K562 (cell line): ENCODE results near the gene RBMS3. TPM values are rescaled to one million over a fixed set of nuclear protein-coding genes. Genes with fewer than 3 reads are reported as not detected.

ENCODE experiments used
- ATAC-seq: fragments of 200-7000 bp; cut with Tn5 transposase; 3 replicates; pipeline ENCODE4 v1.9.1; 2020; ENCODE audit warnings: moderate library complexity
- BruUV-seq: library from RNA; stranded (reverse); fragments of 400-500 nt; replicated peaks from 2 replicates; lab custom pipeline; 2021; lab: Mats Ljungman, UMichigan
- CTCF ChIA-PET: fragments of 300-600 bp; formaldehyde crosslinking; extraction: SDS; loops from one replicate; lab custom pipeline; 2021; ENCODE audit warnings: low intra/inter-chr PET ratio; lab: Yijun Ruan, JAX
- POLR2A ChIA-PET: fragments of 300-600, 350-650 bp; sonication (Branson Sonifier 250); formaldehyde crosslinking; extraction: SDS; loops from one replicate; lab custom pipeline; 2021; ENCODE audit warnings: antibody characterized with exemption, inconsistent platforms; lab: Yijun Ruan, JAX
- DNase-seq, 4 experiments: peaks; one replicate each; pipeline versions ENCODE4 v3.0.0 to v3.0.0-alpha.2; 2011 to 2018; ENCODE audit warnings: low spot score in 3 of 4, mixed read lengths in 3 of 4; ENCODE audit errors: extremely low read depth in 1 of 4
- FAIRE-seq: peaks from 2 replicates; lab custom pipeline; 2011; peaks lifted over from hg19 to GRCh38; lab: Jason Lieb, UNC
- H2AFZ ChIP-seq: 2 replicates; pipeline ENCODE4 v1.6.0; 2011; ENCODE audit warnings: low read depth, low read length, control low read depth, inconsistent platforms
- H3K27ac ChIP-seq: fragments of 200-600 bp; 3 replicates; pipeline ENCODE4 v1.8.0; 2011; ENCODE audit warnings: low read depth, mild to moderate bottlenecking, control low read depth, inconsistent platforms, low read length, moderate library complexity, mixed read lengths; ENCODE audit errors: extremely low read depth
- H3K27me3 ChIP-seq, 2 experiments: fragments of 300-600 bp in 1 of 2; 2 replicates in 1 of 2; 3 replicates in 1 of 2; pipeline versions ENCODE4 v1.6.0 to v1.8.0; 2011; ENCODE audit warnings: inconsistent platforms in 2 of 2, low read length in 2 of 2, mild to moderate bottlenecking in 1 of 2, mixed read lengths in 1 of 2, moderate library complexity in 1 of 2; ENCODE audit not compliant: control insufficient read depth in 2 of 2, insufficient read depth in 2 of 2
- H3K36me3 ChIP-seq: fragments of 300-600 bp; 3 replicates; pipeline ENCODE4 v1.8.0; 2011; ENCODE audit warnings: mild to moderate bottlenecking, low read length, inconsistent platforms; ENCODE audit not compliant: control insufficient read depth, insufficient read depth
- H3K4me1 ChIP-seq, 2 experiments: fragments of 200-600 bp in 1 of 2; replicated peaks in 1 of 2; 2 replicates in 1 of 2; 3 replicates in 1 of 2; pipeline versions ENCODE4 v1.5.1 to v1.8.0; 2011; ENCODE audit warnings: inconsistent platforms in 2 of 2, low read length in 2 of 2, mild to moderate bottlenecking in 1 of 2, mixed read lengths in 1 of 2, moderate library complexity in 1 of 2; ENCODE audit not compliant: control insufficient read depth in 2 of 2, insufficient read depth in 2 of 2
- H3K4me2 ChIP-seq: 2 replicates; pipeline ENCODE4 v1.6.1; 2011; ENCODE audit warnings: low read length, control low read depth, inconsistent platforms, mixed read lengths; ENCODE audit not compliant: insufficient read depth
- H3K4me3 ChIP-seq: fragments of 200-600 bp; sonication (generic), shearing (Covaris generic); 2 replicates; pipeline ENCODE4 v1.5.1; 2016; ENCODE audit warnings: control low read depth, inconsistent platforms
- H3K79me2 ChIP-seq: fragments of 200-600 bp; 3 replicates; pipeline ENCODE4 v1.8.0; 2011; ENCODE audit warnings: low read length, inconsistent platforms; ENCODE audit not compliant: control insufficient read depth, insufficient read depth
- H3K9ac ChIP-seq, 2 experiments: 2 replicates each; pipeline versions ENCODE4 v1.6.0 to v1.6.1; 2011; ENCODE audit warnings: low read depth in 2 of 2, low read length in 2 of 2, control low read depth in 1 of 2, inconsistent platforms in 1 of 2, mild to moderate bottlenecking in 1 of 2, mixed read lengths in 1 of 2; ENCODE audit not compliant: insufficient read depth in 1 of 2
- H3K9me1 ChIP-seq: one replicate; pipeline ENCODE4 v1.6.0; 2011; ENCODE audit warnings: inconsistent platforms, mild to moderate bottlenecking, low read length, moderate library complexity; ENCODE audit not compliant: control insufficient read depth, insufficient read depth
- H3K9me3 ChIP-seq: replicated peaks from 2 replicates; pipeline ENCODE4 v1.5.1; 2011; ENCODE audit warnings: low read depth, low read length, inconsistent platforms; ENCODE audit not compliant: control insufficient read depth, insufficient read depth
- H4K20me1 ChIP-seq: replicated peaks from 2 replicates; pipeline ENCODE4 v1.6.1; 2011; ENCODE audit warnings: low read length, inconsistent platforms, mixed read lengths; ENCODE audit not compliant: control insufficient read depth, insufficient read depth
- BACH1 ChIP-seq: fragments of 200-800 bp; sonication (Bioruptor generic); IDR thresholded peaks from 2 replicates; pipeline ENCODE4 v1.6.1; 2016; ENCODE audit warnings: missing genetic modification characterization, missing compliant biosample characterization
- NR4A1 ChIP-seq, 2 experiments: fragments of 250-450 bp in 1 of 2; fragments of 450-650 bp in 1 of 2; sonication (Bioruptor Pico) in 1 of 2; IDR thresholded peaks; 2 replicates each; pipeline versions ENCODE4 v1.4.0 to v1.6.1; 2016 to 2020; ENCODE audit warnings: mild to moderate bottlenecking in 2 of 2, missing compliant biosample characterization in 1 of 2, missing genetic modification characterization in 1 of 2, moderate library complexity in 1 of 2
- SP2 ChIP-seq: IDR thresholded peaks from 2 replicates; pipeline ENCODE4 v1.6.1; 2011; ENCODE audit warnings: mild to moderate bottlenecking, low read depth, low read length, moderate library complexity; ENCODE audit not compliant: poor library complexity, severe bottlenecking; ENCODE audit errors: extremely low read depth
- ZNF589 ChIP-seq: fragments of 200-800 bp; sonication (Bioruptor generic); IDR thresholded peaks from 2 replicates; pipeline ENCODE4 v1.6.1; 2016; ENCODE audit warnings: low read depth, missing genetic modification characterization, missing compliant biosample characterization
- WGBS: fragments of 100-300 bp; shearing (Covaris generic); methylation state at CpG from one replicate; pipeline ENCODE4 v1.1.6; 2016; ENCODE audit warnings: low coverage, mixed read lengths; ENCODE audit not compliant: insufficient coverage; ENCODE audit errors: missing lambda C conversion rate; 5-methylcytosine and 5-hydroxymethylcytosine counted together
- in situ Hi-C: fragments of 300-500 bp; cut with MboI; formaldehyde crosslinking; loops from 4 replicates; pipeline ENCODE4 v1.15.0; 2018; ENCODE audit warnings: inconsistent platforms, mixed read lengths
- intact Hi-C: fragments of 100-400 bp; cut with micrococcal nuclease; formaldehyde crosslinking; loops from 2 replicates; pipeline ENCODE4 v1.14.2; 2022
- polyA plus RNA-seq, 8 experiments: library from polyadenylated mRNA; depleted of rRNA in 4 of 8; stranded (reverse) in 5 of 8; unstranded in 3 of 8; fragments of >200 nt; fragmentation: Nextera tagmentation in 2 of 8; fragmentation: Illumina TruSeq in 1 of 8; extraction: Ambion mirVana in 2 of 8; extraction: Trizol in 1 of 8; gene quantifications; 2 replicates each; pipeline versions ENCODE4 v1.2.1 to v1.2.3, GENCODE V29; 2011 to 2014; ENCODE audit warnings: inconsistent platforms in 1 of 8, missing spikeins in 1 of 8
- total RNA-seq, 7 experiments: library from RNA; depleted of rRNA in 6 of 7; stranded (reverse); fragments of >200 nt in 6 of 7; fragmentation: Illumina TruSeq in 2 of 7; extraction: Trizol in 2 of 7; gene quantifications; 2 replicates each; pipeline versions ENCODE4 v1.2.1 to v1.2.3, GENCODE V29; 2011 to 2021; ENCODE audit warnings: low replicate concordance in 1 of 7
- TF ChIP-seq, protein P1 (sequence below): fragments of 450-650 bp; IDR thresholded peaks from 2 replicates; pipeline ENCODE4 v1.6.1; 2016; ENCODE audit warnings: mild to moderate bottlenecking
- TF ChIP-seq, protein P2 (sequence below): sonication (generic); formaldehyde crosslinking; IDR thresholded peaks from 2 replicates; pipeline ENCODE4 v1.8.1; 2023; ENCODE audit warnings: missing genetic modification reagents, mild to moderate bottlenecking, borderline replicate concordance
- TF ChIP-seq, protein P3 (sequence below): sonication (generic); formaldehyde crosslinking; IDR thresholded peaks from 2 replicates; pipeline ENCODE4 v1.8.1; 2023; ENCODE audit warnings: mild to moderate bottlenecking, missing genetic modification reagents
- TF ChIP-seq, protein P4 (sequence below): fragments of 450-650 bp; formaldehyde crosslinking; IDR thresholded peaks from 2 replicates; pipeline ENCODE4 v1.4.0; 2022; ENCODE audit warnings: missing genetic modification characterization

The RBMS3 gene
- total and polyA plus RNA-seq, 9 of the 15 experiments (the other 6 are each of a cell fraction or from before 2014, with no cell fraction given): 0.20 TPM; not detected in 8

DNA sequence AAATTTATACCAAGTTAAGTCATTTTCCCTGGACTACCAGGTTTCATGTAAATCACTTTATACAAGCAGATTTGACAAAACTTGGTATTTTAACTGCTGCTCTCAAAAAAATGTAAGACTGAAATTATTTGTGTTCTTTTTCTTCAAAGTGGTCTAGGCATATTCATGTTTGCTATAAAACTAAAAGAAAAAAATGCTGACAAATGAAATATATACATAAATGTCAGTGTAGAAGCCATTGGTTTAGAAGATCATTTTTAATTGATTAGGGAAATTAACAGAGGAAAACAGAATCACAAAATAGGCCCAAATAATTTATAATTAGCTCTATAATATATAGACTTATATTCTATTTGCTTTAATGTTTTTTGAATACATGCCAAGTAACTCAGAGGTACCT lies 523.2 kb downstream of the RBMS3 start (continued):
- TF ChIP-seq, protein P1, sequence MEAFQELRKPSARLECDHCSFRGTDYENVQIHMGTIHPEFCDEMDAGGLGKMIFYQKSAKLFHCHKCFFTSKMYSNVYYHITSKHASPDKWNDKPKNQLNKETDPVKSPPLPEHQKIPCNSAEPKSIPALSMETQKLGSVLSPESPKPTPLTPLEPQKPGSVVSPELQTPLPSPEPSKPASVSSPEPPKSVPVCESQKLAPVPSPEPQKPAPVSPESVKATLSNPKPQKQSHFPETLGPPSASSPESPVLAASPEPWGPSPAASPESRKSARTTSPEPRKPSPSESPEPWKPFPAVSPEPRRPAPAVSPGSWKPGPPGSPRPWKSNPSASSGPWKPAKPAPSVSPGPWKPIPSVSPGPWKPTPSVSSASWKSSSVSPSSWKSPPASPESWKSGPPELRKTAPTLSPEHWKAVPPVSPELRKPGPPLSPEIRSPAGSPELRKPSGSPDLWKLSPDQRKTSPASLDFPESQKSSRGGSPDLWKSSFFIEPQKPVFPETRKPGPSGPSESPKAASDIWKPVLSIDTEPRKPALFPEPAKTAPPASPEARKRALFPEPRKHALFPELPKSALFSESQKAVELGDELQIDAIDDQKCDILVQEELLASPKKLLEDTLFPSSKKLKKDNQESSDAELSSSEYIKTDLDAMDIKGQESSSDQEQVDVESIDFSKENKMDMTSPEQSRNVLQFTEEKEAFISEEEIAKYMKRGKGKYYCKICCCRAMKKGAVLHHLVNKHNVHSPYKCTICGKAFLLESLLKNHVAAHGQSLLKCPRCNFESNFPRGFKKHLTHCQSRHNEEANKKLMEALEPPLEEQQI: no peak
- TF ChIP-seq NR4A1 (CRISPR knock-in tag; IDR thresholded peaks at IDR 0.05): no peak
- no peak for TF ChIP-seq NR4A1 (tag; IDR thresholded peaks at IDR 0.05)
- TF ChIP-seq, all 486 proteins: peak for 5

DNA sequence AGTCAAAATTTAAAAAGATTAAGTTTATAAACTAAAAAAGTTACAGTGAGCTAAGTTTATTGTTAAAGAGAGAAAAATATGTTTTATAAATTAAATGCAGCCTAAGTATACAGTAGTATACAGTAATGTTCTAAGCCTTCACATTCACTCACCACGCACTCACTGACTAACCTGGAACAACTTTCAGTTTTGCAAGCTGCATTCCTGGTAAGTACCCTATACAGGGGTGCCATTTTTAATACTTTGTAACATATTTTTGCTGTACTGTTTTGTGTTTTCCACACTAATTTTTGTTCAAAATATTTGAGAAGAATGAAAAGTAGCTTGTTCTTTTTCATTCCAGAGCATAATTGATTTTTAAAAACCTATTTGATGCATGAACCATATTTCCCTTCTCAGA lies 524.9 kb downstream of the RBMS3 start:
- H3K9me1 ChIP-seq: no peaks in the 10 kb centered on the region
- H3K79me2 ChIP-seq: no peaks in the 10 kb centered on the region
- no peaks in the 10 kb centered on the region for H4K20me1 ChIP-seq
- FAIRE-seq: no peak
- H3K4me2 ChIP-seq: no peak overlapping the region
- ChIA-PET CTCF (no interaction called here), POLR2A (no interaction called here)
- no peak for ATAC-seq
- H3K27me3 ChIP-seq: no peaks in the 10 kb centered on the region
- 9% methylated on average over 1 of the region's 1 CpG for WGBS
- intact Hi-C loops (no loop called here), in situ Hi-C loops (no loop called here)
- DNase-seq: no peak
- H3K4me1 ChIP-seq: no peaks in the 10 kb centered on the region
- H2AFZ ChIP-seq: no peak overlapping the region
- no peak overlapping the region for H3K4me3 ChIP-seq
- BruUV-seq: no TSS peak
- H3K9me3 ChIP-seq: peaks cover 2% of the 10 kb centered on the region; the same call in 1 of the 2 replicates
- H3K36me3 ChIP-seq: no peaks in the 10 kb centered on the region
- H3K9ac ChIP-seq: no peak overlapping the region
- no peak overlapping the region for H3K27ac ChIP-seq
- TF ChIP-seq, protein P2, sequence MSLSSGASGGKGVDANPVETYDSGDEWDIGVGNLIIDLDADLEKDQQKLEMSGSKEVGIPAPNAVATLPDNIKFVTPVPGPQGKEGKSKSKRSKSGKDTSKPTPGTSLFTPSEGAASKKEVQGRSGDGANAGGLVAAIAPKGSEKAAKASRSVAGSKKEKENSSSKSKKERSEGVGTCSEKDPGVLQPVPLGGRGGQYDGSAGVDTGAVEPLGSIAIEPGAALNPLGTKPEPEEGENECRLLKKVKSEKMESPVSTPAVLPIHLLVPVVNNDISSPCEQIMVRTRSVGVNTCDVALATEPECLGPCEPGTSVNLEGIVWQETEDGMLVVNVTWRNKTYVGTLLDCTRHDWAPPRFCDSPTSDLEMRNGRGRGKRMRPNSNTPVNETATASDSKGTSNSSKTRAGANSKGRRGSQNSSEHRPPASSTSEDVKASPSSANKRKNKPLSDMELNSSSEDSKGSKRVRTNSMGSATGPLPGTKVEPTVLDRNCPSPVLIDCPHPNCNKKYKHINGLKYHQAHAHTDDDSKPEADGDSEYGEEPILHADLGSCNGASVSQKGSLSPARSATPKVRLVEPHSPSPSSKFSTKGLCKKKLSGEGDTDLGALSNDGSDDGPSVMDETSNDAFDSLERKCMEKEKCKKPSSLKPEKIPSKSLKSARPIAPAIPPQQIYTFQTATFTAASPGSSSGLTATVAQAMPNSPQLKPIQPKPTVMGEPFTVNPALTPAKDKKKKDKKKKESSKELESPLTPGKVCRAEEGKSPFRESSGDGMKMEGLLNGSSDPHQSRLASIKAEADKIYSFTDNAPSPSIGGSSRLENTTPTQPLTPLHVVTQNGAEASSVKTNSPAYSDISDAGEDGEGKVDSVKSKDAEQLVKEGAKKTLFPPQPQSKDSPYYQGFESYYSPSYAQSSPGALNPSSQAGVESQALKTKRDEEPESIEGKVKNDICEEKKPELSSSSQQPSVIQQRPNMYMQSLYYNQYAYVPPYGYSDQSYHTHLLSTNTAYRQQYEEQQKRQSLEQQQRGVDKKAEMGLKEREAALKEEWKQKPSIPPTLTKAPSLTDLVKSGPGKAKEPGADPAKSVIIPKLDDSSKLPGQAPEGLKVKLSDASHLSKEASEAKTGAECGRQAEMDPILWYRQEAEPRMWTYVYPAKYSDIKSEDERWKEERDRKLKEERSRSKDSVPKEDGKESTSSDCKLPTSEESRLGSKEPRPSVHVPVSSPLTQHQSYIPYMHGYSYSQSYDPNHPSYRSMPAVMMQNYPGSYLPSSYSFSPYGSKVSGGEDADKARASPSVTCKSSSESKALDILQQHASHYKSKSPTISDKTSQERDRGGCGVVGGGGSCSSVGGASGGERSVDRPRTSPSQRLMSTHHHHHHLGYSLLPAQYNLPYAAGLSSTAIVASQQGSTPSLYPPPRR (CRISPR knock-in tag): no peak
- TF ChIP-seq BACH1 (tag) (no peak), SP2 (no peak), ZNF589 (CRISPR knock-in tag) (no peak)
- TF ChIP-seq, protein P3, sequence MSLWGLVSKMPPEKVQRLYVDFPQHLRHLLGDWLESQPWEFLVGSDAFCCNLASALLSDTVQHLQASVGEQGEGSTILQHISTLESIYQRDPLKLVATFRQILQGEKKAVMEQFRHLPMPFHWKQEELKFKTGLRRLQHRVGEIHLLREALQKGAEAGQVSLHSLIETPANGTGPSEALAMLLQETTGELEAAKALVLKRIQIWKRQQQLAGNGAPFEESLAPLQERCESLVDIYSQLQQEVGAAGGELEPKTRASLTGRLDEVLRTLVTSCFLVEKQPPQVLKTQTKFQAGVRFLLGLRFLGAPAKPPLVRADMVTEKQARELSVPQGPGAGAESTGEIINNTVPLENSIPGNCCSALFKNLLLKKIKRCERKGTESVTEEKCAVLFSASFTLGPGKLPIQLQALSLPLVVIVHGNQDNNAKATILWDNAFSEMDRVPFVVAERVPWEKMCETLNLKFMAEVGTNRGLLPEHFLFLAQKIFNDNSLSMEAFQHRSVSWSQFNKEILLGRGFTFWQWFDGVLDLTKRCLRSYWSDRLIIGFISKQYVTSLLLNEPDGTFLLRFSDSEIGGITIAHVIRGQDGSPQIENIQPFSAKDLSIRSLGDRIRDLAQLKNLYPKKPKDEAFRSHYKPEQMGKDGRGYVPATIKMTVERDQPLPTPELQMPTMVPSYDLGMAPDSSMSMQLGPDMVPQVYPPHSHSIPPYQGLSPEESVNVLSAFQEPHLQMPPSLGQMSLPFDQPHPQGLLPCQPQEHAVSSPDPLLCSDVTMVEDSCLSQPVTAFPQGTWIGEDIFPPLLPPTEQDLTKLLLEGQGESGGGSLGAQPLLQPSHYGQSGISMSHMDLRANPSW (CRISPR knock-in tag): no peak
- TF ChIP-seq, protein P4, sequence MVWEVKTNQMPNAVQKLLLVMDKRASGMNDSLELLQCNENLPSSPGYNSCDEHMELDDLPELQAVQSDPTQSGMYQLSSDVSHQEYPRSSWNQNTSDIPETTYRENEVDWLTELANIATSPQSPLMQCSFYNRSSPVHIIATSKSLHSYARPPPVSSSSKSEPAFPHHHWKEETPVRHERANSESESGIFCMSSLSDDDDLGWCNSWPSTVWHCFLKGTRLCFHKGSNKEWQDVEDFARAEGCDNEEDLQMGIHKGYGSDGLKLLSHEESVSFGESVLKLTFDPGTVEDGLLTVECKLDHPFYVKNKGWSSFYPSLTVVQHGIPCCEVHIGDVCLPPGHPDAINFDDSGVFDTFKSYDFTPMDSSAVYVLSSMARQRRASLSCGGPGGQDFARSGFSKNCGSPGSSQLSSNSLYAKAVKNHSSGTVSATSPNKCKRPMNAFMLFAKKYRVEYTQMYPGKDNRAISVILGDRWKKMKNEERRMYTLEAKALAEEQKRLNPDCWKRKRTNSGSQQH: no peak
